ENCODE measurements around the gene COQ8B.
"Not testable (repeated sequence)": the region's sequence is repeated elsewhere in the genome, so short reads cannot be mapped to it uniquely, and the experiment has no call there.

The COQ8B gene

GRCh38 chr19:40741527-40742390, 25.1 kb upstream of the COQ8B start:
- DNase-seq = peak; percentile 35

DNA sequence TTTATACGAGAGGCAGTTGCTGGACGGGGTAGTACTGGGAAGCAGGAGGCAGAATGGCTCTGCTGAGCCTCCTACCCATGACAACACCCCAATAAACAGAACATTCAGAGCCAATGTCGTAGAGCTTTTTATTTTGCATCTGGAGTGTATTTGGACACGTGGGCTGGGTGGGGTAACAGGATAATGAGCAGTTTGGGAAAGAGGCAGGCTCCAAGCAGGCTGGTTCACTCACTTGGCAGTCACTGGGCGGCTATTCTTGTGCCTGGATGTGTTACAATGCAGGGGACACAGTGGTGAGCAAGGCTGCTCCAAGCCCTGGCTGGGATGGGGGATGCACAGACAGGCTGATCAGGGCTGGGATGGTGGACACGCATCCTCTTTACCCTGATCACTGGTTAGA, 24.1 kb upstream of the COQ8B start:
- no peak for DNase-seq

- DNase-seq = no peak
Observed at GRCh38 chr19:40739871-40740703, 23.4 kb upstream of the COQ8B start.

GRCh38 chr19:40739030-40739839, 22.5 kb upstream of the COQ8B start:
- DNase-seq = no peak

GRCh38 chr19:40737102-40737644, 20.5 kb upstream of the COQ8B start:
- no peak for DNase-seq

DNA sequence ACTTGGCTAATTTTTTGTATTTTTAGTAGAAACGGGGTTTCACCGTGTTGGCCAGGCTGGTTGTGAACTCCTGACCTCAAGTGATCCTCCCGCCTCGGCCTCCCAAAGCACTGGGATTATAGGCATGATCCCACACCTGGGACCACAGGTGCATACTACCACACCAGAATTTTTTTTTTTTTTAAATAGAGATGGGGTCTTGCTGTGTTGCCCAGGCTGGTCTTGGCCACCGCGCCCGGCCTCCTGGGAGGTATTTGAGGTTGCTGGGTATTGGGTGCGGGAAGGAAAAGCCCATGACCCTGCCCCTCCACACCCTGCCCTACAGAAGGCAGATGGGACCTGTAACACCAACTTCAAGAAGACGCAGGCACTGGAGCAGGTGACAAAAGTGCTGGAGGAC, 20.0 kb upstream of the COQ8B start:
- no peak for DNase-seq

DNA sequence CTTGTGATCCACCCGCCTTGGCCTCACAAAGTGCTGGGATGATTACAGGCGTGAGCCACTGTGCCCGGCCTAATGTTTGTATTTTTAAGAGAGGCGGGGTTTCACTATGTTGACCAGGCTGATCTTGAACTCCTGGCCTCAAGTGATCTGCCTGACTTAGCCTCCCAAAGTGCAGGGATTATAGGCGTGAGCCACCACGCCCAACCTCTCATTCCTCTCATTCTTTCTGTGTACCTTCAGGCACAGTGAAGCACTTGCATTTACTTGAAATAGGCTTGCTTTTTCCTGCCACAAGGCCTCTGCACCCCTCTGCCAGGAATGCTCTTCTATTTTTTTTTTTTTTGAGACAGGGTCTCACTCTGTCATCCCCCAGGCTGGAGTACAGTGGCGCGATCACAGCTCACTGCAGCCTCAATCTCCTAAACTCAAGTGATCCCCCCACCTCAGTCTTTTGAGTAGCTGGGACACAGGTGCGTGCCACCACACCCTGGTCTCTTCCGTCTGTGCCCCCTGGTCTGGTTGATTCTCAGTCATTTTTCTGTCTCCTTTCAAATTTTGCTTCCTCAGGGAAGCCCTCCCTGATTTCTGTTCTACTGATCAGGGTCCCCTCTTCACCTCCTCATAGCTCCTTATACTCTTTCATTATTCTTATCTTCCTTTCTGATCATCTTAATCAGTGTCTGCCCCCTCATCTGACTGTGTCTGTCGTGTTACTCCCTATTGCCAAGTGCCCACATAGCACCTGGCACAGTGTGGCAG, 18.5 kb upstream of the COQ8B start:
- no peak for DNase-seq

DNA sequence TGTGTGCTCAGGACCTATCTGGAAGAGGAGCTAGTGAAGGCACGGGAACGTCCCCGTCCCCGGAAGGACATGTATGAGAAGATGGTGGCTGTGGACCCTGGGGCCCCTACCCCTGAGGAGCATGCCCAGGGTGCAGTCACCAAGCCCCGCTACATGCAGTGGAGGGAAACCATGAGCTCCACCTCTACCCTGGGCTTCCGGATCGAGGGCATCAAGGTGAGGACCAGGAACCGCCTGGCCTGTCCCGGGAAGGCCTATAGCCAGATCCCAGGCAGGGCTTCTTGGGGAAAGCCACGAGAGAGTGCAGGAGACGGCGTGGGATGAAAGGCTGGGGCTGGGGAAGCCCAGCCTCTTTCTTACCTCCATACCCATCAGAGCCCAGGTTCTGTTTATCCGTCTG, 16.5 kb upstream of the COQ8B start:
- no peak for DNase-seq

GRCh38 chr19:40732304-40732703, 15.6 kb upstream of the COQ8B start:
- not testable (repeated sequence) for DNase-seq

DNA sequence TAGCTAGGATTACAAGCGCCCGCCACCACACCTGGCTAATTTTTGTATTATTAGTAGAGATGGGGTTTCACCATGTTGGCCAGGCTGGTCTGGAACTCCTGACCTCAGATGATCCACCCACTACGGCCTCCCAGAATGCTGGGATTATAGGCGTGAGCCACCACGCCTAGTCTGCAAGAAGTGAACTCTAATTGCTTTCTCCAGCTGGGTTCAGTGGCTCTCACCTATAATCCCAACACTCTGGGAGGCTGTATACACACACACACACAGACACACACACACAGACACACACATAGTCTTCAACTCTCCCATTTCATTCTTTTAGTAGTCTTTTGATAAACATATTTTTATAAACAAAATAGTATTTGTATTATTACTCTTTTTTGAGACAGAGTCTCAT, 13.4 kb upstream of the COQ8B start:
- not testable (repeated sequence) for DNase-seq

GRCh38 chr19:40726279-40726678, 9.6 kb upstream of the COQ8B start:
- DNase-seq = no peak

GRCh38 chr19:40724855-40725254, 8.2 kb upstream of the COQ8B start:
- DNase-seq = no peak

- DNase-seq = no peak
Observed at GRCh38 chr19:40724315-40724714, 7.6 kb upstream of the COQ8B start.

GRCh38 chr19:40723661-40724254, 7.1 kb upstream of the COQ8B start:
- DNase-seq = no peak

GRCh38 chr19:40721936-40722661, 5.4 kb upstream of the COQ8B start:
- no peak for DNase-seq

- no peak for DNase-seq
Observed at GRCh38 chr19:40721140-40721486, 4.4 kb upstream of the COQ8B start.

- DNase-seq = no peak
Observed at GRCh38 chr19:40719414-40719894, 2.8 kb upstream of the COQ8B start.

DNA sequence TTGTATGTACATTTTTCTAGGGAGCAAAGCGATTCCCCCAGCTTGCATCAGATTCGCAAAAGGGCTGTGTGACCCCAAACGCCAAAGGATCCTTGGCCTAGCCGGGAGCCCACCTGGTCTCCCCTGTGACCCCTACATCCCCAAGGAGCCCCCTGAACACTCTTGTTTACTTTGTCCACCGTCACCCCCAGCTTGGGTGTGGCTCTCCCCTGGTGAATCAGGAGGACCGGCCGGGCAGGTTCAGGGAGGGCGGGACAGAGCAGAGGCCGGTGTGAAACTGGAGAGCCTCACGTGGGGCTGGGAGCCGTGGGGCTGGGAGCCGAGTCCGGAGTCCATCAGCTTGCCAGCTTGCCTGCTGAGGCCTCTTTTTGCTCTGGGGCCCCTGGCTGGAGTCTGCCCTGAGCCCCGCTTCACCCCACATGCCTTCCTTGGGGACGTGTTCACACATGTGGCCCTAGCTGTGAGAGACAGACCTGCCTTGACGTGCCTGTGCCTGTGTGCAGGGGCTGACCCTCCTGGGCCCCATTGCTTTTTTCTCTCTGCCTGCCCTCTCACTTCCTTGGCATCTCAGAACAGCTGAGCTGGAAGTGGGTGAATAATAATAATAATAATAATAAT, 2.2 kb upstream of the COQ8B start:
- DNase-seq = no peak

DNA sequence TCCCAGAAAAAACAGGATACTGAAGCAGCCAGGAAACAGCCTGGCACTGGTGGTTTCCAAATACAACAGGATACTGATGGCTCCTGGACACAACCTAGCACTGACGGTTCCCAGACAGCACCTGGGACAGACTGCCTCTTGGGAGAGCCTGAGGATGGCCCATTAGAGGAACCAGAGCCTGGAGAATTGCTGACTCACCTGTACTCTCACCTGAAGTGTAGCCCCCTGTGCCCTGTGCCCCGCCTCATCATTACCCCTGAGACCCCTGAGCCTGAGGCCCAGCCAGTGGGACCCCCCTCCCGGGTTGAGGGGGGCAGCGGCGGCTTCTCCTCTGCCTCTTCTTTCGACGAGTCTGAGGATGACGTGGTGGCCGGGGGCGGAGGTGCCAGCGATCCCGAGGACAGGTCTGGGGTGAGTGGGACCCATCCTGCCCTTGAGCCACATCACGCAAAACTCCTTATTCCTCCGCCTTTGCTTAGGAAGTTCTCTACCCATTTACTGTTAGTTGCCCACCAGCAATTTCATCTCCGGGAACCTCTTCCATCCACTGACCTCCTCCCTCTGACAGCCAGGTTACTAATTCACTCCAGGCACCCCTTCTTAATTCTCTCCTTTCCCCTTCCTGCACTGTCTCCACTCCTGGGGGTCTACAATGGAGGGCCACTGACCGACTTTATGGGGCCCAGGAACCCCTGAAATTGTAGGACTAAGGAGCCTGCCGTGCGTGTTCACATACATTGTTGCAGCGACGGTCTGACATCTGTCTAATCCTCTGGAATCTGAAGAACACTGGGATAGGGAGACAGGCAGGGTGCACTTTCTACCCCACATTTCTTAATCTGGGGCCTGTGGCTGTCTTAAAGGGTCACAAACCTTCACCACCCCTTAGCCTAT, 1.4 kb upstream of the COQ8B start:
- DNase-seq = no peak
